Keratinocyte (primary cell): ENCODE data around the gene RAB23. TPM values are rescaled to one million over a fixed set of nuclear protein-coding genes. Genes with fewer than 3 reads are reported as not detected.

ENCODE experiments used
- DNase-seq: peaks from one replicate; pipeline ENCODE4 v3.0.0-alpha.2; 2011; ENCODE audit warnings: low read depth, missing footprints, low spot score
- FAIRE-seq: peaks from 2 replicates; lab custom pipeline; 2011; peaks lifted over from hg19 to GRCh38; lab: Jason Lieb, UNC
- H2AFZ ChIP-seq: 2 replicates; pipeline ENCODE4 v1.6.0; 2012; ENCODE audit warnings: low read length, control low read depth, inconsistent platforms; ENCODE audit not compliant: control insufficient read depth
- H3K27ac ChIP-seq: 2 replicates; pipeline ENCODE4 v1.5.1; 2011; ENCODE audit warnings: low read length; ENCODE audit not compliant: control insufficient read depth, insufficient read depth
- H3K27me3 ChIP-seq: 3 replicates; pipeline ENCODE4 v1.6.0; 2011; ENCODE audit warnings: low read length; ENCODE audit not compliant: control insufficient read depth, insufficient read depth; ENCODE audit errors: extremely low read depth
- H3K36me3 ChIP-seq, 2 experiments: 2 replicates in 1 of 2; 3 replicates in 1 of 2; pipeline ENCODE4 v1.5.1; 2011; ENCODE audit warnings: low read length in 2 of 2, mild to moderate bottlenecking in 1 of 2; ENCODE audit not compliant: control insufficient read depth in 2 of 2, insufficient read depth in 2 of 2; ENCODE audit errors: extremely low read depth in 1 of 2
- H3K4me1 ChIP-seq: 3 replicates; pipeline ENCODE4 v1.5.1; 2011; ENCODE audit warnings: low read length; ENCODE audit not compliant: control insufficient read depth, insufficient read depth; ENCODE audit errors: extremely low read depth
- H3K4me2 ChIP-seq: 3 replicates; pipeline ENCODE4 v1.6.0; 2011; ENCODE audit warnings: low read depth, low read length; ENCODE audit not compliant: control insufficient read depth, insufficient read depth; ENCODE audit errors: extremely low read depth
- H3K4me3 ChIP-seq, 3 experiments: fragments of 200-600 bp in 1 of 3; sonication (generic) in 1 of 3; 2 replicates in 2 of 3; 3 replicates in 1 of 3; pipeline ENCODE4 v1.5.1; 2011 to 2016; ENCODE audit warnings: low read length in 3 of 3, mild to moderate bottlenecking in 3 of 3, control low read depth in 2 of 3, inconsistent platforms in 1 of 3, low read depth in 1 of 3, mixed read lengths in 1 of 3, mixed run types in 1 of 3, moderate library complexity in 1 of 3; ENCODE audit not compliant: control insufficient read depth in 2 of 3, insufficient read depth in 2 of 3; ENCODE audit errors: extremely low read depth in 1 of 3
- H3K79me2 ChIP-seq: 2 replicates; pipeline ENCODE4 v1.6.0; 2012; ENCODE audit warnings: low read length; ENCODE audit not compliant: control insufficient read depth, insufficient read depth
- H3K9ac ChIP-seq: 3 replicates; pipeline ENCODE4 v1.6.0; 2011; ENCODE audit warnings: low read length; ENCODE audit not compliant: control insufficient read depth, insufficient read depth; ENCODE audit errors: extremely low read depth
- H3K9me1 ChIP-seq: 3 replicates; pipeline ENCODE4 v1.6.0; 2011; ENCODE audit warnings: low read length; ENCODE audit not compliant: control insufficient read depth, insufficient read depth; ENCODE audit errors: extremely low read depth
- H3K9me3 ChIP-seq: 2 replicates; pipeline ENCODE4 v1.5.1; 2012; ENCODE audit warnings: low read depth, low read length; ENCODE audit not compliant: control insufficient read depth
- H4K20me1 ChIP-seq: 3 replicates; pipeline ENCODE4 v1.6.0; 2011; ENCODE audit warnings: low read length; ENCODE audit not compliant: control insufficient read depth, insufficient read depth; ENCODE audit errors: extremely low read depth
- EZH2 ChIP-seq: IDR thresholded peaks from one replicate; pipeline ENCODE4 v1.6.1; 2012; ENCODE audit warnings: inconsistent platforms, mild to moderate bottlenecking, low read length, moderate library complexity
- dilution Hi-C: fragments of 300-500 bp; cut with MboI; formaldehyde crosslinking; loops from one replicate; pipeline ENCODE4 v1.7.0; 2020; ENCODE audit warnings: low sequenced_read_pairs; ENCODE audit not compliant: extremely low pct_ligation_motif_present
- polyA plus RNA-seq, 5 experiments: library from polyadenylated mRNA; depleted of rRNA in 3 of 5; stranded (reverse) in 3 of 5; stranded (forward) in 1 of 5; unstranded in 1 of 5; fragments of >200 nt; gene quantifications; 1 replicate in 1 of 5; 2 replicates in 3 of 5; 3 replicates in 1 of 5; pipeline versions ENCODE4 v1.2.1 to v1.2.3, GENCODE V29; 2011 to 2012; ENCODE audit warnings: missing spikeins in 2 of 5, low read depth in 1 of 5, low replicate concordance in 1 of 5
- TF ChIP-seq, protein P1 (sequence below), 3 experiments: IDR thresholded peaks in 1 of 3; conservative IDR thresholded peaks in 1 of 3; optimal IDR thresholded peaks in 1 of 3; 2 replicates in 2 of 3; 3 replicates in 1 of 3; pipeline versions ENCODE3 to v1.5.1; 2011; ENCODE audit warnings: low read length in 3 of 3, mild to moderate bottlenecking in 3 of 3, moderate library complexity in 2 of 3, control low read depth in 1 of 3, inconsistent platforms in 1 of 3; ENCODE audit not compliant: insufficient read depth in 2 of 3; ENCODE audit errors: extremely low read depth in 1 of 3

RAB23 gene
- polyA plus RNA-seq, 1 donor (not counting 4 experiments of a cell fraction or from before 2014, with no cell fraction given) = 14.6 TPM

DNA sequence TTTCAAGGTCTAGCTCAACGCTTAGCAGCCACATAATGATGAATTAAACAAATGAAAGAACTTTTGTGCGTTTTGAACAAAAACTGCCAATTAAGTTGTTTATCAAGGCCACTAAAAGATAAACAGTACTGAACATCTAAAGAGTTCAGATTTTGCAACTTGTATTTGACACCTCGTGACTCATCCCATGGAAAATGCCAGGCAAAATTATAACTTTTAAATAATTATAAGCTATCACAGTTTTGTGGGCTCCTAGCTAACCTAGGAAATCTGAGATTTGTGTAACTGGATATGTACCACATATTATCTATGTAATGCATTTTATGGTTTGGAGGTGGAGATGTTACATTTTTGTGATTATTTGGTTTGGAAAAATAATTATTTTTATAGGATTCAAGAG is 59.6 kb downstream of the RAB23 start:
- Histone ChIP-seq H4K20me1 (no peaks in the 10 kb centered on the region), H2AFZ (no peak overlapping the region), H3K9ac (no peak overlapping the region), H3K4me3 (no peak overlapping the region), H3K27ac (no peak overlapping the region), H3K9me1 (no peaks in the 10 kb centered on the region), H3K79me2 (no peaks in the 10 kb centered on the region), H3K9me3 (no peaks in the 10 kb centered on the region), H3K36me3 (peaks cover 7 to 11% of the 10 kb centered on the region in 2 experiments), H3K4me1 (peaks cover 9% of the 10 kb centered on the region), H3K27me3 (no peaks in the 10 kb centered on the region), H3K4me2 (no peak overlapping the region)
- TF ChIP-seq EZH2 = no peak
- TF ChIP-seq, protein P1, sequence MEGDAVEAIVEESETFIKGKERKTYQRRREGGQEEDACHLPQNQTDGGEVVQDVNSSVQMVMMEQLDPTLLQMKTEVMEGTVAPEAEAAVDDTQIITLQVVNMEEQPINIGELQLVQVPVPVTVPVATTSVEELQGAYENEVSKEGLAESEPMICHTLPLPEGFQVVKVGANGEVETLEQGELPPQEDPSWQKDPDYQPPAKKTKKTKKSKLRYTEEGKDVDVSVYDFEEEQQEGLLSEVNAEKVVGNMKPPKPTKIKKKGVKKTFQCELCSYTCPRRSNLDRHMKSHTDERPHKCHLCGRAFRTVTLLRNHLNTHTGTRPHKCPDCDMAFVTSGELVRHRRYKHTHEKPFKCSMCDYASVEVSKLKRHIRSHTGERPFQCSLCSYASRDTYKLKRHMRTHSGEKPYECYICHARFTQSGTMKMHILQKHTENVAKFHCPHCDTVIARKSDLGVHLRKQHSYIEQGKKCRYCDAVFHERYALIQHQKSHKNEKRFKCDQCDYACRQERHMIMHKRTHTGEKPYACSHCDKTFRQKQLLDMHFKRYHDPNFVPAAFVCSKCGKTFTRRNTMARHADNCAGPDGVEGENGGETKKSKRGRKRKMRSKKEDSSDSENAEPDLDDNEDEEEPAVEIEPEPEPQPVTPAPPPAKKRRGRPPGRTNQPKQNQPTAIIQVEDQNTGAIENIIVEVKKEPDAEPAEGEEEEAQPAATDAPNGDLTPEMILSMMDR (optimal IDR thresholded peaks at IDR 0.05 in 1 of 3, IDR thresholded peaks at IDR 0.05 in 1 of 3, conservative IDR thresholded peaks at IDR 0.05 in 1 of 3; ENCODE audit: extremely low read depth in 1 of 3, insufficient read depth in 2 of 3, low read length in 3 of 3) = no peak
- DNase-seq (no peak), FAIRE-seq (no peak)
- dilution Hi-C loops = no loop called here

DNA sequence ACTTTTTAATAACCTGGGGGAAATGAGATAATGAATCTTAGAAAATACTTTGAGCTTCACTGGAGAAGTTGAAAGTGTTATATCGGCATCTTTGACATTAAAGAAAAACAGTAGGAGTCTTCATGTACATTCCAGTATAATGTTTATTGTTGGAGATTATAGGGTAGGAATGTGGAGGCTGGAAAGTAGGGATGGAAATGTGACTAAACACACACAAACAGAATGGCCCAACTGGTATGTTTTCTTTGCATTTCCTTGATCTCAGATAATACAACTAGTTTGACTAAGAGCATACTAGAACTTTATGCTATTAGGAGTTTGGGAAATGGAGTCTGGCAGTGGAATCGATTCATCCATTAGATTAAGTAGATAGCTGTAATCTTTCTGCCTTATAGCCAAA is 60.1 kb downstream of the RAB23 start:
- H3K27me3 ChIP-seq = no peaks in the 10 kb centered on the region
- H3K9me1 ChIP-seq = no peaks in the 10 kb centered on the region
- H3K79me2 ChIP-seq = no peaks in the 10 kb centered on the region
- peak; percentile 34 for FAIRE-seq
- no peak overlapping the region for H3K4me2 ChIP-seq
- H3K4me3 ChIP-seq = no peak overlapping the region
- dilution Hi-C loops = no loop called here
- peaks cover 7 to 8% of the 10 kb centered on the region in 2 experiments for H3K36me3 ChIP-seq
- H3K4me1 ChIP-seq = peaks cover 9% of the 10 kb centered on the region
- H3K9ac ChIP-seq = no peak overlapping the region
- no peaks in the 10 kb centered on the region for H3K9me3 ChIP-seq
- no peak overlapping the region for H2AFZ ChIP-seq
- H3K27ac ChIP-seq = no peak overlapping the region
- TF ChIP-seq, protein P1 (optimal IDR thresholded peaks at IDR 0.05 in 1 of 3, IDR thresholded peaks at IDR 0.05 in 1 of 3, conservative IDR thresholded peaks at IDR 0.05 in 1 of 3; ENCODE audit: extremely low read depth in 1 of 3, insufficient read depth in 2 of 3, low read length in 3 of 3) = no peak
- TF ChIP-seq EZH2 = no peak
- DNase-seq = no peak
- no peaks in the 10 kb centered on the region for H4K20me1 ChIP-seq
